Esophagus muscularis mucosa (tissue), 3 donors: ENCODE measurements around the gene FIBIN.

ENCODE experiments used
- POLR2A ChIP-seq: fragments of 450-650 bp; IDR thresholded peaks from one replicate; pipeline ENCODE4 v1.6.1; 2017; ENCODE audit warnings: antibody characterized with exemption, moderate library complexity, mild to moderate bottlenecking, low read depth
- POLR2AphosphoS5 ChIP-seq, 2 donors: sonication (generic); formaldehyde crosslinking; IDR thresholded peaks; one replicate each; pipeline ENCODE4 v1.6.1; 2017; ENCODE audit warnings: antibody characterized with exemption in 2 of 2
- TF ChIP-seq, protein P1 (sequence below), 3 experiments: fragments of 200-600 bp in 2 of 3; fragments of 450-650 bp in 1 of 3; sonication (generic) in 2 of 3; IDR thresholded peaks; one replicate each; pipeline ENCODE4 v1.5.1; 2017 to 2019; ENCODE audit warnings: antibody characterized with exemption in 3 of 3, mild to moderate bottlenecking in 2 of 3, moderate library complexity in 1 of 3

DNA sequence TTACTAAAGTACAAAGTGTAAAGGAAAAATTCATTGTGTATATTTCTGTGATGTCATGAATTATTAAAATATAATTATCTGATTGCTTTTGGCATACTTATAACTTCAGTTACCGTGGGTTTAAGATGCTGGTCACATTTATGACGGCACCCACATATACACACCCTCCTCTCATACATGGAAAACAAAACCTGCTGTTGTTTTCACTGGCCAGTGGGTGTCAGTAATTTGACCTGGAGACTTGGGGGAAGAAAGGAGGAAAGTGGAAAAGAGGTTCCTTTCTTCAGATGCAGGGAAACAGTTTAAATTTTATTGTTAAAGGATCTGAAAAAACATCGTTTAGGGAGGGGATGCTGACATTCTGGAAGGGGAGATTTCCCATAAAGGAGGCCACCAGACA lies 46.0 kb downstream of the FIBIN start:
- TF ChIP-seq, protein P1, sequence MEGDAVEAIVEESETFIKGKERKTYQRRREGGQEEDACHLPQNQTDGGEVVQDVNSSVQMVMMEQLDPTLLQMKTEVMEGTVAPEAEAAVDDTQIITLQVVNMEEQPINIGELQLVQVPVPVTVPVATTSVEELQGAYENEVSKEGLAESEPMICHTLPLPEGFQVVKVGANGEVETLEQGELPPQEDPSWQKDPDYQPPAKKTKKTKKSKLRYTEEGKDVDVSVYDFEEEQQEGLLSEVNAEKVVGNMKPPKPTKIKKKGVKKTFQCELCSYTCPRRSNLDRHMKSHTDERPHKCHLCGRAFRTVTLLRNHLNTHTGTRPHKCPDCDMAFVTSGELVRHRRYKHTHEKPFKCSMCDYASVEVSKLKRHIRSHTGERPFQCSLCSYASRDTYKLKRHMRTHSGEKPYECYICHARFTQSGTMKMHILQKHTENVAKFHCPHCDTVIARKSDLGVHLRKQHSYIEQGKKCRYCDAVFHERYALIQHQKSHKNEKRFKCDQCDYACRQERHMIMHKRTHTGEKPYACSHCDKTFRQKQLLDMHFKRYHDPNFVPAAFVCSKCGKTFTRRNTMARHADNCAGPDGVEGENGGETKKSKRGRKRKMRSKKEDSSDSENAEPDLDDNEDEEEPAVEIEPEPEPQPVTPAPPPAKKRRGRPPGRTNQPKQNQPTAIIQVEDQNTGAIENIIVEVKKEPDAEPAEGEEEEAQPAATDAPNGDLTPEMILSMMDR (IDR thresholded peaks at IDR 0.05), result no peak
- TF ChIP-seq POLR2AphosphoS5 (IDR thresholded peaks at IDR 0.05), result no peak
- TF ChIP-seq POLR2A, result no peak
